ENCODE measurements around the gene NRXN3. TPM values are rescaled to one million over a fixed set of nuclear protein-coding genes. Genes with fewer than 3 reads are reported as not detected.

NRXN3 gene
- total RNA-seq, 2 donors from 2014 or later, result 1.3 to 2.3 TPM

DNA sequence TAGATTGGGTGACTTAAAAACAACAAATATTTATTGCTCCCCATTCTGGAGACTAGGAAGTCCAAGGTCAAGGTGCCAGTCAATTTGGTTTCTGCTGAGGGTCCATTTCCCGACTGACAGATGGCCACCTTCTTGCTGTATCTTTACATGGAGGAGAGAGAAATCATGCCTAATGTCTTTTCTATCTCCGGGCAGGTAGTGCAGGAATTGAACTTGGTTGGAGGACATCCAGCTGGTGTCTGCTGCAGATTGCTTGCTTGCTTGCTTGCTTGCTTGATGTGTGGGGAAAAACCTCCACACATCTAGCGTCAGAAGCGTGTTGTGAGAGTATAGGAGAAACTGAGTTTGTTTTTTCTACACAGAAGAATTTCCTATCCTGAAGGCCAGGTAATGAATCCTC is 1479.7 kb downstream of the NRXN3 start:
- Histone ChIP-seq H3K27me3 (no peaks in the 10 kb centered on the region), H3K9me3 (no peaks in the 10 kb centered on the region), H3K4me3 (no peak overlapping the region), H3K4me1 (no peaks in the 10 kb centered on the region), H3K27ac (no peak overlapping the region), H3K36me3 (replicated peaks in 1 of 2; ENCODE audit: insufficient read depth in 1 of 2, low read depth in 2 of 2) (no peaks in the 10 kb centered on the region)
- intact Hi-C loops (cut with DNase I), result no loop called here
- no peak for ATAC-seq
- WGBS, 2 donors, result 82 to 93% methylated on average over 4 of the region's 4 CpGs
- no peak for TF ChIP-seq POLR2A (IDR thresholded peaks at IDR 0.05)
- TF ChIP-seq, protein P1, sequence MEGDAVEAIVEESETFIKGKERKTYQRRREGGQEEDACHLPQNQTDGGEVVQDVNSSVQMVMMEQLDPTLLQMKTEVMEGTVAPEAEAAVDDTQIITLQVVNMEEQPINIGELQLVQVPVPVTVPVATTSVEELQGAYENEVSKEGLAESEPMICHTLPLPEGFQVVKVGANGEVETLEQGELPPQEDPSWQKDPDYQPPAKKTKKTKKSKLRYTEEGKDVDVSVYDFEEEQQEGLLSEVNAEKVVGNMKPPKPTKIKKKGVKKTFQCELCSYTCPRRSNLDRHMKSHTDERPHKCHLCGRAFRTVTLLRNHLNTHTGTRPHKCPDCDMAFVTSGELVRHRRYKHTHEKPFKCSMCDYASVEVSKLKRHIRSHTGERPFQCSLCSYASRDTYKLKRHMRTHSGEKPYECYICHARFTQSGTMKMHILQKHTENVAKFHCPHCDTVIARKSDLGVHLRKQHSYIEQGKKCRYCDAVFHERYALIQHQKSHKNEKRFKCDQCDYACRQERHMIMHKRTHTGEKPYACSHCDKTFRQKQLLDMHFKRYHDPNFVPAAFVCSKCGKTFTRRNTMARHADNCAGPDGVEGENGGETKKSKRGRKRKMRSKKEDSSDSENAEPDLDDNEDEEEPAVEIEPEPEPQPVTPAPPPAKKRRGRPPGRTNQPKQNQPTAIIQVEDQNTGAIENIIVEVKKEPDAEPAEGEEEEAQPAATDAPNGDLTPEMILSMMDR (IDR thresholded peaks at IDR 0.05), result no peak
- no peak for DNase-seq

DNA sequence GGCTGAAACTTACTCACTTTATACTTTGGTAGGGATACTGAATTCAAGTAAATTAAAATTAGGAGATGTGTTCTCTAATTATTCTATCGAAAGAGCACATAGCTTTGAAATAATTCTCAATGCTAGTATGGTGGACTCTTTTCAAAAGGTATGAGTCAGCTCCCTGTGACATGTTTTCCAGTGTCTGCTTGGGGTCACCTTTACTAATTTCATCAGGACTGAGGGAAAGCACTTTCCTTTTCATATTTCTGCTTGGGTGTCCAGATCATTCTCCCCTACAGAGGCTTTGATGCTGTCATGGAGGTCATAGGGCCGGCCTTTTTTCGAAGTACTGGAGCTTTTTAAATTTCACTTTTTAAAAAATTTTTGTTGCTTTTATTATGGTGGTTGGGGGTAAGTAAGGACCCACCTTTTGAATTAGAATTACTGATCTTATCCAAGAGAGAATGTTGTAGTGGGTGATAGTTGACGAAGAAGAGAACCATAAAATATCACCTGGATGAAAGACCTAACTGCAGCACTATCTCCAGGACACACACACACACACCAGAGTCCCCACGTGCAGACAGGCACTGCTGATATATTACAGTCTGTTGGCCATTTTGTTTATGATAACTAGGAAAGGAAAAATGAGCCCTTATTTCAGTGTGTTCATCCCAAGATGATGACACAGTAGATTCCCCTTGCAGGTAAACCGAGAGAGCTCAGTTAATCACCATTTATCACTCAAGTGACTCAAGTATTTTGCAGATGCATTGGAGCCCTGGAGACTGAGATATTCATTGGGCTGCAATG is 1482.5 kb downstream of the NRXN3 start:
- Histone ChIP-seq H3K36me3 (replicated peaks in 1 of 2; ENCODE audit: insufficient read depth in 1 of 2, low read depth in 2 of 2) (no peaks in the 10 kb centered on the region), H3K9me3 (no peaks in the 10 kb centered on the region), H3K27me3 (no peaks in the 10 kb centered on the region), H3K4me1 (no peaks in the 10 kb centered on the region), H3K27ac (no peak overlapping the region), H3K4me3 (no peak overlapping the region)
- ATAC-seq, result no peak
- intact Hi-C loops (cut with DNase I), result no loop called here
- no peak for DNase-seq
- 79 to 83% methylated on average over 6 of the region's 6 CpGs for WGBS, 2 donors
- no peak for TF ChIP-seq POLR2A (IDR thresholded peaks at IDR 0.05)
- TF ChIP-seq, protein P1 (IDR thresholded peaks at IDR 0.05), result no peak

DNA sequence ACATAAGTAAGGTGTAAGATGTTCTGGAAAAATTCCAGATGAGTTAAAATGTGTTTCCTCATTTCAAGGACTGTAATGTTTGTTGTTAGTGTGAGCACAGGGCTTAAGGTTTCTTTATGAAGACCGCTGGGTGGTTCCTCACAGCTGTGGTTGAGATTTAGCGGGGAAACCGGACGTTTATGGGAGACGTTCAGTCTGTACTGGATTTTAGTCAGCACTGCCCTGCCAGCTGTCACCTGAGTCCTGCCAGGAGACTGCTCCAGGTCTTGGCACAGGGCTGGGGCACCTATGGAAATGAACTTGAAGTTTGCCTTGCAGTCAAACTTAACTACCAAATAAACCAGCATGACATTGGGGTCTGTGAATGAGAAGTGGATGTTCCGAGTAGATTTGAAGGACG is 1485.9 kb downstream of the NRXN3 start:
- DNase-seq (peak in 3 of 4 donors; percentile 15 to 52 (median 34)), ATAC-seq (no peak)
- Histone ChIP-seq H3K27ac (no peak overlapping the region), H3K27me3 (no peaks in the 10 kb centered on the region), H3K4me3 (no peak overlapping the region), H3K4me1 (no peaks in the 10 kb centered on the region), H3K9me3 (no peaks in the 10 kb centered on the region), H3K36me3 (replicated peaks in 1 of 2; ENCODE audit: insufficient read depth in 1 of 2, low read depth in 2 of 2) (no peaks in the 10 kb centered on the region)
- intact Hi-C loops (cut with DNase I), result no loop called here
- TF ChIP-seq, protein P1 (IDR thresholded peaks at IDR 0.05), result no peak
- no peak for TF ChIP-seq POLR2A (IDR thresholded peaks at IDR 0.05)
- WGBS, 2 donors, result 53 to 78% methylated on average over 7 of the region's 7 CpGs

GRCh38 chr14:79656496-79656895 is 1486.3 kb downstream of the NRXN3 start:
- Histone ChIP-seq H3K36me3 (replicated peaks in 1 of 2; ENCODE audit: insufficient read depth in 1 of 2, low read depth in 2 of 2) (no peaks in the 10 kb centered on the region), H3K4me1 (no peaks in the 10 kb centered on the region), H3K9me3 (no peaks in the 10 kb centered on the region), H3K27me3 (no peaks in the 10 kb centered on the region), H3K4me3 (no peak overlapping the region), H3K27ac (no peak overlapping the region)
- TF ChIP-seq, protein P1 (IDR thresholded peaks at IDR 0.05), result no peak
- no peak for TF ChIP-seq POLR2A (IDR thresholded peaks at IDR 0.05)
- WGBS, 2 donors, result 51 to 57% methylated on average over 7 of the region's 7 CpGs
- ATAC-seq (no peak), DNase-seq (no peak)
- intact Hi-C loops (cut with DNase I), result no loop called here

DNA sequence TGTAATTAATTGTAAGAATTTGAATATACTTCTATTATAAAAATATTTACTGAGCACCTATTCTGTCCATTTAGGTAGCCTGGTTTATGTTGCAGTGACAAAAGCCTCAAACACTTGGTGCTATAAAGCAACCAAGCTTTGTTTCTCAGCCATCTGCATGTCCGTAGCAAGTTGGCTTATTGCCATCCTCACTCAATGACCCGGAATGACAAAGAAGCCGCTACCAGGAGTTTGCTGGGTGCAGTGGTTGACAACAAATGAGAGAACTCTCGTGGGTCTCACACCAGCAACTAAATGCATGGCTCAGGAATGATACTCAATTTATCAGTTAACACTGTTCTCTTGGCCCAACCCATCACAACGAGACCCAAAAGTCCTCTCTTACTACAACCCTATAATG is 1488.0 kb downstream of the NRXN3 start:
- H3K4me1 ChIP-seq, result no peaks in the 10 kb centered on the region
- intact Hi-C loops (cut with DNase I), result no loop called here
- no peak for DNase-seq
- H3K36me3 ChIP-seq (replicated peaks in 1 of 2; ENCODE audit: insufficient read depth in 1 of 2, low read depth in 2 of 2), result no peaks in the 10 kb centered on the region
- no peak overlapping the region for H3K4me3 ChIP-seq
- no peaks in the 10 kb centered on the region for H3K9me3 ChIP-seq
- ATAC-seq, result no peak
- no peaks in the 10 kb centered on the region for H3K27me3 ChIP-seq
- 84 to 88% methylated on average over 5 of the region's 5 CpGs for WGBS, 2 donors
- TF ChIP-seq POLR2A (IDR thresholded peaks at IDR 0.05), result no peak
- TF ChIP-seq, protein P1 (IDR thresholded peaks at IDR 0.05), result no peak
- H3K27ac ChIP-seq, result no peak overlapping the region

Data from body of pancreas (tissue), 4 donors.